COLO668 (cell line): ENCODE results near the gene MFGE8.

Experiments used
- DNase-seq: peaks from one replicate; lab custom pipeline; 2025; ENCODE audit not compliant: unreplicated experiment; lab: John Stamatoyannopoulos, UW

MFGE8 gene

GRCh38 chr15:88900309-88900981 is 12.7 kb downstream of the MFGE8 start:
- DNase-seq = no peak

- DNase-seq = no peak
These were observed 13.9 kb downstream of the MFGE8 start for GRCh38 chr15:88899251-88899650.

GRCh38 chr15:88898736-88899135 is 14.4 kb downstream of the MFGE8 start:
- no peak for DNase-seq

GRCh38 chr15:88897456-88898194 is 15.6 kb downstream of the MFGE8 start:
- DNase-seq = peak; percentile 34

GRCh38 chr15:88897142-88897455 is 16.1 kb downstream of the MFGE8 start:
- no peak for DNase-seq

GRCh38 chr15:88896333-88897033 is 16.7 kb downstream of the MFGE8 start:
- no peak for DNase-seq

- no peak for DNase-seq
These were observed 18.1 kb downstream of the MFGE8 start, which contains the start of gene HAPLN3 for GRCh38 chr15:88894819-88895767. HAPLN3 (minus strand) TSS chr15:88895544; CDS start chr15:88887298, 8,246 bp downstream.

- peak; percentile 54 for DNase-seq
These were observed 18.8 kb downstream of the MFGE8 start for GRCh38 chr15:88894348-88894818.

- no peak for DNase-seq
These were observed 21.5 kb downstream of the MFGE8 start for GRCh38 chr15:88891540-88892254.

- DNase-seq = no peak
These were observed 22.7 kb downstream of the MFGE8 start for GRCh38 chr15:88890495-88890894.

- DNase-seq = no peak
These were observed 24.5 kb downstream of the MFGE8 start for GRCh38 chr15:88888719-88889118.

- DNase-seq = no peak
These were observed 26.1 kb downstream of the MFGE8 start for GRCh38 chr15:88887068-88887580.

- no peak for DNase-seq
These were observed 30.4 kb downstream of the MFGE8 start for GRCh38 chr15:88882785-88883184.

GRCh38 chr15:88881775-88882174 is 31.4 kb downstream of the MFGE8 start:
- DNase-seq = no peak

- no peak for DNase-seq
These were observed 32.0 kb downstream of the MFGE8 start for GRCh38 chr15:88880944-88881740.

GRCh38 chr15:88878720-88879184 is 34.4 kb downstream of the MFGE8 start:
- DNase-seq = peak; percentile 48

GRCh38 chr15:88877906-88878305 is 35.3 kb downstream of the MFGE8 start:
- no peak for DNase-seq

- no peak for DNase-seq
These were observed 35.8 kb downstream of the MFGE8 start for GRCh38 chr15:88877415-88877814.

- no peak for DNase-seq
These were observed 36.6 kb downstream of the MFGE8 start for GRCh38 chr15:88876573-88876972.
